H1 (cell line): ENCODE data around the gene ITGA5. TPM values are rescaled to one million over a fixed set of nuclear protein-coding genes. Genes with fewer than 3 reads are reported as not detected.

ENCODE experiments used
- ASH2L ChIP-seq: fragments of 200-600, 300-600 bp; sonication (generic); IDR thresholded peaks from one replicate; pipeline ENCODE4 v1.7.1; 2017; ENCODE audit warnings: low read length
- BACH1 ChIP-seq: IDR thresholded peaks from 2 replicates; pipeline ENCODE4 v1.6.1; 2012; ENCODE audit warnings: low read length, improper control_type of control experiment
- CHD1 ChIP-seq: IDR thresholded peaks from 2 replicates; pipeline ENCODE4 v1.6.1; 2012; ENCODE audit warnings: low read depth, low read length, improper control_type of control experiment
- CREB1 ChIP-seq: IDR thresholded peaks from 2 replicates; pipeline ENCODE4 v1.6.1; 2012; ENCODE audit warnings: inconsistent platforms
- CTBP2 ChIP-seq: IDR thresholded peaks from 2 replicates; pipeline ENCODE4 v1.7.0; 2011; ENCODE audit warnings: borderline replicate concordance, mild to moderate bottlenecking, moderate library complexity, mixed read lengths, low read length; ENCODE audit not compliant: insufficient read depth, insufficient read length
- HDAC2 ChIP-seq, 2 experiments: fragments of 300-600 bp in 1 of 2; sonication (generic) in 1 of 2; IDR thresholded peaks; 2 replicates each; pipeline ENCODE4 v1.6.1; 2011 to 2012; ENCODE audit warnings: low read depth in 2 of 2, low read length in 2 of 2, mild to moderate bottlenecking in 2 of 2, moderate library complexity in 2 of 2, borderline replicate concordance in 1 of 2, inconsistent platforms in 1 of 2
- JUN ChIP-seq: IDR thresholded peaks from 2 replicates; pipeline ENCODE4 v1.6.1; 2011; ENCODE audit warnings: low read depth, mild to moderate bottlenecking, improper control_type of control experiment, low read length
- JUND ChIP-seq: IDR thresholded peaks from 2 replicates; pipeline ENCODE4 v1.6.1; 2011; ENCODE audit warnings: mild to moderate bottlenecking, improper control_type of control experiment, low read length
- NRF1 ChIP-seq: IDR thresholded peaks from 2 replicates; pipeline ENCODE4 v1.6.1; 2011; ENCODE audit warnings: mild to moderate bottlenecking, low read depth, low read length, improper control_type of control experiment
- PHF8 ChIP-seq: fragments of 200-600 bp; sonication (generic); conservative IDR thresholded peaks from 2 replicates; pipeline ENCODE4 v1.7.1; 2012; ENCODE audit warnings: low read depth, mild to moderate bottlenecking, inconsistent platforms, low read length, moderate library complexity
- SAP30 ChIP-seq: fragments of 300-600 bp; sonication (generic); IDR thresholded peaks from 2 replicates; pipeline ENCODE4 v1.7.1; 2012; ENCODE audit warnings: low read length, moderate library complexity, mild to moderate bottlenecking, inconsistent platforms; ENCODE audit not compliant: insufficient read depth, insufficient replicate concordance
- SIN3A ChIP-seq, 2 experiments: IDR thresholded peaks in 1 of 2; conservative IDR thresholded peaks in 1 of 2; 2 replicates each; pipeline ENCODE4 v1.6.1; 2011 to 2012; ENCODE audit warnings: low read length in 2 of 2, improper control_type of control experiment in 1 of 2, low read depth in 1 of 2, mild to moderate bottlenecking in 1 of 2
- SP2 ChIP-seq: IDR thresholded peaks from 2 replicates; pipeline ENCODE4 v1.6.1; 2012; ENCODE audit warnings: mild to moderate bottlenecking, low read length, inconsistent platforms
- SRF ChIP-seq: IDR thresholded peaks from 2 replicates; pipeline ENCODE4 v1.6.1; 2011; ENCODE audit warnings: mild to moderate bottlenecking, low read depth, low read length, moderate library complexity
- SUZ12 ChIP-seq: fragments of 200-600 bp; sonication (generic); IDR thresholded peaks from 2 replicates; pipeline ENCODE4 v1.6.1; 2012; ENCODE audit warnings: mild to moderate bottlenecking, inconsistent platforms, low read length, moderate library complexity, mixed read lengths
- TCF12 ChIP-seq: IDR thresholded peaks from 2 replicates; pipeline ENCODE4 v1.6.1; 2011; ENCODE audit warnings: low read depth, mild to moderate bottlenecking, low read length
- TEAD4 ChIP-seq: IDR thresholded peaks from 2 replicates; pipeline ENCODE4 v1.6.1; 2012; ENCODE audit warnings: low read depth, low read length, inconsistent platforms, mixed read lengths
- USF2 ChIP-seq: IDR thresholded peaks from 2 replicates; pipeline ENCODE4 v1.6.1; 2011; ENCODE audit warnings: low read length, improper control_type of control experiment
- ZNF274 ChIP-seq: IDR thresholded peaks from 2 replicates; pipeline ENCODE4 v1.7.0; 2012; ENCODE audit warnings: low read length, borderline replicate concordance; ENCODE audit errors: extremely low read depth
- polyA plus RNA-seq, 7 experiments: library from polyadenylated mRNA; depleted of rRNA in 3 of 7; stranded (reverse) in 5 of 7; unstranded in 2 of 7; fragments of >200 nt in 5 of 7; fragments of 200-250 nt in 2 of 7; gene quantifications; 1 replicate in 5 of 7; 2 replicates in 1 of 7; 4 replicates in 1 of 7; pipeline versions ENCODE4 v1.2.1 to v1.2.3, GENCODE V29; 2011 to 2013; ENCODE audit warnings: missing spikeins in 2 of 7, mixed read lengths in 2 of 7
- total RNA-seq: library from RNA; stranded (reverse); fragmentation: NEBNext Ultra II Directional; extraction: Animal tissue kit (Norgen Biotek cat#: 25700); gene quantifications from 2 replicates; pipeline ENCODE4 v1.2.1, GENCODE V29; 2021
- TF ChIP-seq, protein P1 (sequence below): IDR thresholded peaks from 2 replicates; pipeline ENCODE4 v1.6.1; 2012; ENCODE audit warnings: inconsistent platforms
- TF ChIP-seq, protein P2 (sequence below): IDR thresholded peaks from 2 replicates; pipeline ENCODE4 v1.6.1; 2012; ENCODE audit warnings: low read length, inconsistent platforms

The ITGA5 gene
- total and polyA plus RNA-seq, 2 of the 8 experiments (the other 6 are each of a cell fraction or from before 2014, with no cell fraction given) = 11.6 to 19.4 TPM

DNA sequence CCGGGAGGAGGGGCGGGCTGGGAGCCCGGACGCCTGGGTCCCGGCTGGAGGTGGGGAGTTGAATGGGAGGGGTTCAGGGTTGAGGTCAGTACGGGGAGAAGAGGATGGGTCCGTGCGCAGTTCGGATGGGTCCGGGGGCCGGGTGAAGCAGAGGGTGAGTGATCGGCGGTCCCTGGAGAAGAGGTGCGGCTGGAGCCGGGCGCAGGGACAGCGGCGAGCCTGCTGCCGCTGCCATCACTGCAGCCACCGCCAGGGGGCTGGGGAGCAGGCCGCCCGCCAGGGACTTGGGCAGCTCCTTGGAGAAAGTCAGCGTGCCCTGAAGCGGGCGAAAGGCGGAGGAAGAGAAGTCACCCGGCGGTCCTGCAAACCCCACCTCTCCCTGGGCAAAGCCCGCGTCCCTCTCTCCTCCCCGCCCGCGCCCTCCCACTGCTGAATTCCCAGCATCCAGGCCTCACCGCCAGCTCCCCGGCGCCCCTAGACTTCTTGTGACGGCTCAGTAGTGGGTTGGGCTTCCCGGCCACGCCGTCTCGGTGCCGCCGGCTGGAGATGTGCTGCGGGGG is 48.8 kb downstream of the ITGA5 start (continued):
- peak in 1 of 2 experiments; percentile 76; a peak in 2 of 4 replicates for TF ChIP-seq SIN3A (conservative IDR thresholded peaks at IDR 0.05 in 1 of 2, IDR thresholded peaks at IDR 0.05 in 1 of 2; ENCODE audit: low read depth in 1 of 2, low read length in 2 of 2)
- no peak for TF ChIP-seq JUND
- TF ChIP-seq CHD1 = no peak
- TF ChIP-seq CTBP2 = no peak
- TF ChIP-seq, protein P1, sequence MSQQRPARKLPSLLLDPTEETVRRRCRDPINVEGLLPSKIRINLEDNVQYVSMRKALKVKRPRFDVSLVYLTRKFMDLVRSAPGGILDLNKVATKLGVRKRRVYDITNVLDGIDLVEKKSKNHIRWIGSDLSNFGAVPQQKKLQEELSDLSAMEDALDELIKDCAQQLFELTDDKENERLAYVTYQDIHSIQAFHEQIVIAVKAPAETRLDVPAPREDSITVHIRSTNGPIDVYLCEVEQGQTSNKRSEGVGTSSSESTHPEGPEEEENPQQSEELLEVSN = peak; percentile 70
- TF ChIP-seq, protein P2, sequence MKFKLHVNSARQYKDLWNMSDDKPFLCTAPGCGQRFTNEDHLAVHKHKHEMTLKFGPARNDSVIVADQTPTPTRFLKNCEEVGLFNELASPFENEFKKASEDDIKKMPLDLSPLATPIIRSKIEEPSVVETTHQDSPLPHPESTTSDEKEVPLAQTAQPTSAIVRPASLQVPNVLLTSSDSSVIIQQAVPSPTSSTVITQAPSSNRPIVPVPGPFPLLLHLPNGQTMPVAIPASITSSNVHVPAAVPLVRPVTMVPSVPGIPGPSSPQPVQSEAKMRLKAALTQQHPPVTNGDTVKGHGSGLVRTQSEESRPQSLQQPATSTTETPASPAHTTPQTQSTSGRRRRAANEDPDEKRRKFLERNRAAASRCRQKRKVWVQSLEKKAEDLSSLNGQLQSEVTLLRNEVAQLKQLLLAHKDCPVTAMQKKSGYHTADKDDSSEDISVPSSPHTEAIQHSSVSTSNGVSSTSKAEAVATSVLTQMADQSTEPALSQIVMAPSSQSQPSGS = no peak
- TF ChIP-seq SP2 = no peak
- no peak for TF ChIP-seq SUZ12
- no peak for TF ChIP-seq TCF12
- TF ChIP-seq SRF = no peak
- no peak for TF ChIP-seq SAP30
- TF ChIP-seq NRF1 = no peak
- TF ChIP-seq JUN = no peak
- TF ChIP-seq ASH2L = peak; percentile 22
- TF ChIP-seq HDAC2 (IDR thresholded peaks at IDR 0.05; ENCODE audit: borderline replicate concordance in 1 of 2, low read depth in 2 of 2, low read length in 2 of 2) = peak in 1 of 2 experiments; percentile 72; a peak in 1 of 4 replicates
- TF ChIP-seq TEAD4 = 0 out of 2 replicates have a peak, but pooled peaks have one; percentile 5
- TF ChIP-seq ZNF274 = no peak
- no peak; the same call in 1 of the 2 replicates for TF ChIP-seq CREB1
- TF ChIP-seq USF2 = 0 out of 2 replicates have a peak, but pooled peaks have one; percentile 16
- no peak for TF ChIP-seq PHF8
- TF ChIP-seq BACH1 = no peak
